ENCODE results near the gene DDTL.

Gene DDTL

DNA sequence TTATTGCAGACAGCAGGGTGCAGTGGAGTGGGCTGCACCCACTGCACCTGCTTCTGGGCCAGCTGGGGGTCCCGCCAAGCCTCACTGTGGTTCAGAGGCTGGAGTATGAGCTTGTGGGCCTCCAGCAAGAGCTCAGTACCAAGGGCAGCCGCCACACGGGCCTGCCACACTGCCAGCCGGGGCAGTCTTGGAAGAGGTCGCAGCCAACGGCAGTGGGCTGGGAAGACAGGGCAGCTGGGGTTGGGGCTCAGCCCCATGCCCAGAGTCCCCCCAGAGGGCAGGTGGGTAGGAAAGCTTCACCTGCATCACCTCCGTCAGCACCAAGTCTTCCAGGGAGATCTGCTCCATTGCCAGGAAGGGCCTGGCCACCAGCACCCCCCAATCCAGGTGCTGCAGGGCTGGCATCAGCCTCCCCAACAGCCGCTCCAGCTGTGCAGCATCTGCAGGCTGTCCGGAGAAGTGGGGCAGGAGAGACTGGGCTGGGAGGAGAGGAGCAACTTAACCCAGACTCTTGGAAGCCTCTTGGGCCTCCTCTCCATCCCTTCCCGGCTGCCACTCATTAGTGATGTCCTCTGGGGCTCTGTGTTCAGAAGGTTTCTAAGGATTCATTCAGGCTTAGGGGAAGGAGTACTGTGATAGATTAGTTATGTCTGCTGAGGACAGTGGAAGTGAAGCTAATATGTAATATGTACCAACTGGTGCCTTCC lies 39.7 kb downstream of the DDTL start:
- no peak overlapping the region for H3K4me3 ChIP-seq (ENCODE audit: control insufficient read depth, low read depth, low read length)
- DNase-seq (ENCODE audit: low read depth) = no peak
- TF ChIP-seq, protein P1, sequence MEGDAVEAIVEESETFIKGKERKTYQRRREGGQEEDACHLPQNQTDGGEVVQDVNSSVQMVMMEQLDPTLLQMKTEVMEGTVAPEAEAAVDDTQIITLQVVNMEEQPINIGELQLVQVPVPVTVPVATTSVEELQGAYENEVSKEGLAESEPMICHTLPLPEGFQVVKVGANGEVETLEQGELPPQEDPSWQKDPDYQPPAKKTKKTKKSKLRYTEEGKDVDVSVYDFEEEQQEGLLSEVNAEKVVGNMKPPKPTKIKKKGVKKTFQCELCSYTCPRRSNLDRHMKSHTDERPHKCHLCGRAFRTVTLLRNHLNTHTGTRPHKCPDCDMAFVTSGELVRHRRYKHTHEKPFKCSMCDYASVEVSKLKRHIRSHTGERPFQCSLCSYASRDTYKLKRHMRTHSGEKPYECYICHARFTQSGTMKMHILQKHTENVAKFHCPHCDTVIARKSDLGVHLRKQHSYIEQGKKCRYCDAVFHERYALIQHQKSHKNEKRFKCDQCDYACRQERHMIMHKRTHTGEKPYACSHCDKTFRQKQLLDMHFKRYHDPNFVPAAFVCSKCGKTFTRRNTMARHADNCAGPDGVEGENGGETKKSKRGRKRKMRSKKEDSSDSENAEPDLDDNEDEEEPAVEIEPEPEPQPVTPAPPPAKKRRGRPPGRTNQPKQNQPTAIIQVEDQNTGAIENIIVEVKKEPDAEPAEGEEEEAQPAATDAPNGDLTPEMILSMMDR (conservative IDR thresholded peaks at IDR 0.05; ENCODE audit: control insufficient read depth, insufficient read depth, low read depth, low read length) = no peak

DNA sequence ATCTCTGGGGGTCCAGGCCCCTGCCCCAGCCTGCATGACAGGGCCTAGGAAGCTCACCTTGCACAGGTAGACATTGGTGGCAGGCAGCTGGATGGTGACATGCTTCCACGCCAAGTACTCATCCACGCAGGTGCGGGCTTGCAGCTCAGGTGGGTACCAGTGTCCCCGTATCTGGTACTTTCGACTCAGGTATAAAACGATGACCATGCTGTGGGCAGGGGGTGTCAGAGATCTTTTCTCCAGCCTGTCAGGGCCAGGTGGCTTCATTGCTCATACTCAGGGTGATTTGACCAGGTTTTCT lies 40.2 kb downstream of the DDTL start:
- TF ChIP-seq, protein P1 (conservative IDR thresholded peaks at IDR 0.05; ENCODE audit: control insufficient read depth, insufficient read depth, low read depth, low read length) = no peak
- no peak overlapping the region for H3K4me3 ChIP-seq (ENCODE audit: control insufficient read depth, low read depth, low read length)
- DNase-seq (ENCODE audit: low read depth) = no peak

DNA sequence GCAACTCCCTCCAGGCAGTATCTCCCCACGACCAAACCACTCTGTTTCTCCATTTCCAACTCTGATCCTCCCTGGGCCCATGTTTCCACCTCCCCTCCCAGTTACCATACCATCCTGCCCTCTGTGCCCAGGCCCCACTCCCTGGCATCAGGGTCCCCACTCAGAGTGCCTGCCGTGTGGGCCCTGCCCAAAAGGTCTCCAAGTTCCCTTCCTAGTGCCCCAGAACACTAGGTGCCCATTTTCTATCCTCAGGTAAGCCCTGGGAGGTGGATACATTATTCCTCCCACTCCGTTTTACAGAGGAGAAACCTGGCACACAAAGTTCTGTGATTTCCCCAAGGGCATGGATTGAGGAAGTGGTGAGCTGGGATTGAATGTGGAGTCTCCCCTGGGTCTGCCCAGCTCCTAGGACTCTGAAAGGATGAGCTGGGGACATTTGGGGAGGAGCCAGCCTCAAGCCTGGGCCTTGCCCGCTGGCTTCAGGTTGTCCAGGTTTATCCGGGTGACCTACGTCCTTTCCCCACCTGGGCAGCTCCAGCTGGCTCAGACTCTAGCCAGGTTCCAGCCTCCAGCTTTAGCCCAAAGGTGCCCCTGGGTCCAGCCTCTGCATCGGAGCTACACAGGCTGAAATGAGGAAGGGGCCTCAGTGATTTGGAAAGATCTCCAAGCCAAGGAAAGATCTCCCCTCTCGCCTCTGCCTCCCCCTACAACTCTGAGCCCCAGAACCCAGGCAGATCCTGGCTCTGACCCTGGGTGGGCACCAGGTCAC lies 40.7 kb downstream of the DDTL start:
- H3K4me3 ChIP-seq (ENCODE audit: control insufficient read depth, low read depth, low read length) = no peak overlapping the region
- no peak for DNase-seq (ENCODE audit: low read depth)
- TF ChIP-seq, protein P1 (conservative IDR thresholded peaks at IDR 0.05; ENCODE audit: control insufficient read depth, insufficient read depth, low read depth, low read length) = no peak

DNA sequence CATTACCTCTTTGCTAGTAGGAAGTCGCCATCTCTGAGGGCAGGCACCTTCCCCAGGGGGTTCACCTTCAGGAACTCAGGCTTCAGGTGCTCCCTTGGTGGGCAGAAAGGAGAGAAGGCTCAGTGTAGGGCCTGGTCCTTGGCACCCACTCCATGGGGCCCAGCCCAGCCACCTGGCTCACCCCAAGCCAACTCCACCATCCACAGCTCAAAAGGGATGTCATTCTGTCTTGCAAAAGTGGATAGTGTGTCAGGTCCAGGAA lies 41.3 kb downstream of the DDTL start:
- no peak overlapping the region for H3K4me3 ChIP-seq (ENCODE audit: control insufficient read depth, low read depth, low read length)
- TF ChIP-seq, protein P1 (conservative IDR thresholded peaks at IDR 0.05; ENCODE audit: control insufficient read depth, insufficient read depth, low read depth, low read length) = no peak
- DNase-seq (ENCODE audit: low read depth) = no peak

DNA sequence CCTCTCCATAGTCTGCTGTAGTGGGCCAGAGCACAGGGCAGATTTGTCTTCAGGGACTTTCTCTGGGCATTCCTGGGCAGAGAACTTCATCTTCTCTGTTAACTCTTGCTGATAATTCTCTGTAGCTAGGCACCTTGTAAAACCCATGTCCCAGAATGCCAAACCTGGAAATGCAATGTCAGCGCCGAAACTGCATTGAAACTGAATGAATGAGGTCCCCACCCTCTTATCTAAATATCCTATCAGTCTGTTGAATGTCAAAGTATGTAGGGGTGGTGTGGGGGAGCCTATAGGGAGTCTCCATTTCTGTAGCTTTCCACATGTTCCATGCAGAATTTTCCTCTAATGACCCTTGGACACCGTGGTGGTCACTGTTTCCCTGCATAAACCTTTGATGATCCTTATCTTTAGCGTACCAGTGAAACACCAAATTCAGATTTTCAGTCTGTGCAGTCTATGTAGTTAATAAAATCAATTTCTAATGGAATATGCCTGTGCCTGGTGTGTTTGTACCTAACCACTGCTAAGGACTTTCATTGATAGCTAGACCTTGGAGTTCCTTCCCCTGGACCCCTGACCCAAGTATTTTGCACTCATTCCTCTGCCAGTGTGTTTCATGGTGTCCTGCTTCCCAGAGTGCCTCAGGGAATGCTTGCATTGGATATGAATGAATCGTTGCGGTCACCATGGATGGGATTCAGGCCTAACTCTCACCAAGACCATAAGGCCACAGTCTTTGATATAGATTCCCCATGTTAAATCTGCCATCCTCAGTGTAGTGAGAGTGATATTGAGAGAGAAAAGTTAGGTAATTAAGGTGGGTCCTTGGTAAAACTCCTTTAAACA lies 41.9 kb downstream of the DDTL start:
- DNase-seq (ENCODE audit: low read depth) = no peak
- no peak overlapping the region for H3K4me3 ChIP-seq (ENCODE audit: control insufficient read depth, low read depth, low read length)
- TF ChIP-seq, protein P1 (conservative IDR thresholded peaks at IDR 0.05; ENCODE audit: control insufficient read depth, insufficient read depth, low read depth, low read length) = no peak

DNA sequence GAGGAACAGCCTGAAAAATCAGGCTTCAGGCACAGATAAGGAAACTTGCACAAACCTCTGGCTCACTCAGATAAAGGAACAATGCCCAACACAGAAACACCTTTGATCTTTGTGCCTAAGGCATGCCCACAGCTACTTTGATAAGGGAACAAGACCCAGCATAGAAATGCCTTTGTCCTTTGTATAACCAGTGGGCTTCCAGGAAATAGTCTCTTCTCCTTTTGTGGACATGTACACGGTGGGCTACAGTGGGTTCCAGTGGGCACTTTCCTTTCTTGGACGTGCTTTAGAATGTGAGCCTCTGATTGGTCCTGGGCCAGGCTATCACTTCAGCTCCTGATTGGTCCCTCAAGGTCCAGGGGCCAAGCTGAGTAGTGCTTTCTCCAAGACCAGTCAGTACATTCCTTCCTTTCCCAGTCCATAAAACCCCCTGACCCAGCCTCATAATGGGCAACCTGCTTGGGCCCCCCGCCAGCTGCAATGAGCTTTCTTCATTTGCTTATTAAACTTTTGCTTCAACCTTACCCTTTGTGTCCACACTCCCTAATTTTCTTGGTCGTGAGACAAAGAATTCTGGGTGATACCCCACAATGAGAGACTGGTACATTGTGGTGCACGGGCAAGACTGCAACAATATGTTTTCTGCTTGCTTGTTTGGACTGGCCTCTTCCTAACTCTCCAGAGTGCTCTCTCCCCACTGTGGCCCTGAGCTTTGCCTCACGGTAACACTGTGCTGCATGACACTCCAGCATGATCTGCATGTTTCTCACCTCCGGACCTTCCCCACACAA lies 42.7 kb downstream of the DDTL start:
- DNase-seq (ENCODE audit: low read depth) = no peak
- no peak overlapping the region for H3K4me3 ChIP-seq (ENCODE audit: control insufficient read depth, low read depth, low read length)
- TF ChIP-seq, protein P1 (conservative IDR thresholded peaks at IDR 0.05; ENCODE audit: control insufficient read depth, insufficient read depth, low read depth, low read length) = no peak

Measured in fibroblast of mammary gland (primary cell).